Transverse colon (tissue), 4 donors: ENCODE measurements around the gene GNAO1. TPM values are rescaled to one million over a fixed set of nuclear protein-coding genes. Genes with fewer than 3 reads are reported as not detected.

Source experiments
- DNase-seq: peaks from one replicate; pipeline ENCODE4 v3.0.0-alpha.2; 2019
- H3K27ac ChIP-seq, 4 donors: fragments of 200-600 bp; sonication (generic); 2 replicates each; pipeline ENCODE4 v1.5.1; 2016 to 2018; ENCODE audit warnings: inconsistent platforms in 4 of 4
- H3K27me3 ChIP-seq: fragments of 200-600 bp; sonication (generic); 2 replicates; pipeline ENCODE4 v1.5.1; 2017; ENCODE audit warnings: inconsistent platforms
- H3K36me3 ChIP-seq, 4 donors: fragments of 200-600 bp; sonication (generic); 2 replicates each; pipeline ENCODE4 v1.5.1; 2017 to 2019; ENCODE audit warnings: inconsistent platforms in 4 of 4
- H3K4me1 ChIP-seq, 4 donors: fragments of 200-600 bp; sonication (generic); 2 replicates each; pipeline ENCODE4 v1.5.1; 2017 to 2020; ENCODE audit warnings: inconsistent platforms in 4 of 4
- H3K4me3 ChIP-seq, 4 donors: fragments of 200-600 bp; sonication (generic); 1 replicate in 1 of 4; 2 replicates in 3 of 4; pipeline versions ENCODE4 v1.5.1 to v1.6.1; 2017 to 2019; ENCODE audit warnings: inconsistent platforms in 4 of 4
- H3K9me3 ChIP-seq, 2 donors: fragments of 200-600 bp; sonication (generic); 2 replicates each; pipeline ENCODE4 v1.5.1; 2017 to 2019; ENCODE audit warnings: inconsistent platforms in 2 of 2
- CTCF ChIP-seq, 5 experiments: fragments of 200-600 bp in 3 of 5; fragments of 450-650 bp in 2 of 5; sonication (generic) in 3 of 5; IDR thresholded peaks; 1 replicate in 2 of 5; 2 replicates in 3 of 5; pipeline ENCODE4 v1.5.1; 2016 to 2017; ENCODE audit warnings: antibody characterized with exemption in 5 of 5, inconsistent platforms in 3 of 5, mild to moderate bottlenecking in 2 of 5, moderate library complexity in 1 of 5
- EP300 ChIP-seq: sonication (generic); formaldehyde crosslinking; IDR thresholded peaks from one replicate; pipeline ENCODE4 v1.6.1; 2017; ENCODE audit warnings: antibody characterized with exemption, low read depth
- POLR2A ChIP-seq: fragments of 450-650 bp; IDR thresholded peaks from one replicate; pipeline ENCODE4 v1.6.1; 2016; ENCODE audit warnings: antibody characterized with exemption, mild to moderate bottlenecking, moderate library complexity
- POLR2AphosphoS5 ChIP-seq, 3 donors: sonication (generic); formaldehyde crosslinking; IDR thresholded peaks; one replicate each; pipeline ENCODE4 v1.6.1; 2016; ENCODE audit warnings: antibody characterized with exemption in 3 of 3
- whole genome bisulfite sequencing, 2 donors: methylation state at CpG; one replicate each; pipeline ENCODE4 v1.1.5; 2018; ENCODE audit warnings: low coverage in 1 of 2; 5-methylcytosine and 5-hydroxymethylcytosine counted together
- in situ Hi-C, 4 donors: fragments of 200-750 bp; cut with MboI; loops; one replicate each; pipeline versions ENCODE4 v1.15.0 to v1.15.1; 2017; ENCODE audit warnings: low sequenced_read_pairs in 3 of 4, low pct_ligation_motif_present in 1 of 4, low pct_unique_long_range_greater_than_20kb in 1 of 4
- intact Hi-C: fragments of 100-400 bp; cut with DNase I; formaldehyde crosslinking; loops from one replicate; pipeline ENCODE4 v1.15.1; 2023; ENCODE audit warnings: low total_unique reads
- total RNA-seq, 4 donors: library from RNA; depleted of rRNA; stranded (reverse); fragments of >200 nt; gene quantifications; one replicate each; pipeline ENCODE4 v1.1.0, GENCODE V29; 2016

Gene GNAO1
- total RNA-seq, 4 donors from 2014 or later, result 7.3 to 25.4 (median 11.3) TPM

GRCh38 chr16:56306690-56307533, 115.6 kb downstream of the GNAO1 start:
- in situ Hi-C loops, result loop anchor here in 1 of 4 donors (25.0 kb wide), 1 partner anchor 270 kb away; no protein-coding TSS in a partner anchor
- H3K4me3 ChIP-seq, result no peak overlapping the region
- H3K9me3 ChIP-seq, result no peaks in the 10 kb centered on the region
- H3K4me1 ChIP-seq, result no peaks in the 10 kb centered on the region
- H3K27ac ChIP-seq, result no peak overlapping the region
- 65 to 78% methylated on average over 7 to 16 of the region's 16 CpGs for WGBS, 2 donors
- no peaks in the 10 kb centered on the region for H3K36me3 ChIP-seq
- intact Hi-C loops, result no loop called here
- no peak for DNase-seq
- TF ChIP-seq CTCF (IDR thresholded peaks at IDR 0.05), result no peak
- TF ChIP-seq POLR2A, result no peak
- no peak for TF ChIP-seq POLR2AphosphoS5 (IDR thresholded peaks at IDR 0.05)
- TF ChIP-seq EP300, result no peak
- no peaks in the 10 kb centered on the region for H3K27me3 ChIP-seq

- no peak for DNase-seq
- no peaks in the 10 kb centered on the region for H3K9me3 ChIP-seq
- H3K4me1 ChIP-seq, result no peaks in the 10 kb centered on the region
- no peaks in the 10 kb centered on the region for H3K36me3 ChIP-seq
- in situ Hi-C loops, result loop anchor here in 1 of 4 donors (25.0 kb wide), 1 partner anchor 270 kb away; no protein-coding TSS in a partner anchor
- intact Hi-C loops, result no loop called here
- no peaks in the 10 kb centered on the region for H3K27me3 ChIP-seq
- TF ChIP-seq CTCF (IDR thresholded peaks at IDR 0.05), result no peak
- TF ChIP-seq POLR2A, result no peak
- TF ChIP-seq POLR2AphosphoS5 (IDR thresholded peaks at IDR 0.05), result no peak
- TF ChIP-seq EP300, result no peak
- WGBS, 2 donors, result 84 to 100% methylated on average over 1 to 2 of the region's 2 CpGs
- no peak overlapping the region for H3K4me3 ChIP-seq
- H3K27ac ChIP-seq, result no peak overlapping the region
Measured at GRCh38 chr16:56307534-56307873, 116.2 kb downstream of the GNAO1 start.

GRCh38 chr16:56309008-56309407, 117.7 kb downstream of the GNAO1 start:
- Histone ChIP-seq H3K27me3 (no peaks in the 10 kb centered on the region), H3K27ac (no peak overlapping the region), H3K9me3 (no peaks in the 10 kb centered on the region), H3K4me1 (no peaks in the 10 kb centered on the region), H3K36me3 (no peaks in the 10 kb centered on the region), H3K4me3 (no peak overlapping the region)
- 70 to 80% methylated on average over 1 to 3 of the region's 3 CpGs for WGBS, 2 donors
- in situ Hi-C loops, result loop anchor here in 1 of 4 donors (25.0 kb wide), 1 partner anchor 272 kb away; no protein-coding TSS in a partner anchor
- intact Hi-C loops, result no loop called here
- DNase-seq, result no peak
- no peak for TF ChIP-seq POLR2A
- no peak for TF ChIP-seq EP300
- TF ChIP-seq CTCF (IDR thresholded peaks at IDR 0.05), result no peak
- TF ChIP-seq POLR2AphosphoS5 (IDR thresholded peaks at IDR 0.05), result no peak

- H3K4me3 ChIP-seq, result no peak overlapping the region
- no peaks in the 10 kb centered on the region for H3K27me3 ChIP-seq
- TF ChIP-seq EP300, result no peak
- no peak for TF ChIP-seq POLR2A
- no peak for TF ChIP-seq CTCF (IDR thresholded peaks at IDR 0.05)
- no peak for TF ChIP-seq POLR2AphosphoS5 (IDR thresholded peaks at IDR 0.05)
- in situ Hi-C loops (loop anchor here in 3 of 4 donors (10.0 to 25.0 kb wide), 3 partner anchors 266 to 366 kb away; no protein-coding TSS in a partner anchor), intact Hi-C loops (no loop called here)
- DNase-seq, result no peak
- H3K36me3 ChIP-seq, result no peaks in the 10 kb centered on the region
- no peaks in the 10 kb centered on the region for H3K4me1 ChIP-seq
- H3K27ac ChIP-seq, result no peak overlapping the region
- 79 to 85% methylated on average over 2 of the region's 2 CpGs for whole genome bisulfite sequencing, 2 donors
- H3K9me3 ChIP-seq, result no peaks in the 10 kb centered on the region
Measured at GRCh38 chr16:56310690-56311089, 119.4 kb downstream of the GNAO1 start.
